A673 (cell line): ENCODE data around the gene MKRN2.

Source experiments
- EZH2 ChIP-seq: fragments of 200-600 bp; sonication (generic); IDR thresholded peaks from 2 replicates; pipeline ENCODE4 v1.6.1; 2017; ENCODE audit warnings: borderline replicate concordance, low read depth, mild to moderate bottlenecking, mixed read lengths, antibody characterized with exemption, low read length; ENCODE audit not compliant: poor library complexity, severe bottlenecking
- TF ChIP-seq, protein P1 (sequence below): fragments of 300-800, 200-600 bp; sonication (generic); conservative IDR thresholded peaks from 2 replicates; pipeline ENCODE4 v1.5.1; 2017; ENCODE audit warnings: low read depth, mild to moderate bottlenecking, antibody characterized with exemption, low read length, moderate library complexity, mixed read lengths

DNA sequence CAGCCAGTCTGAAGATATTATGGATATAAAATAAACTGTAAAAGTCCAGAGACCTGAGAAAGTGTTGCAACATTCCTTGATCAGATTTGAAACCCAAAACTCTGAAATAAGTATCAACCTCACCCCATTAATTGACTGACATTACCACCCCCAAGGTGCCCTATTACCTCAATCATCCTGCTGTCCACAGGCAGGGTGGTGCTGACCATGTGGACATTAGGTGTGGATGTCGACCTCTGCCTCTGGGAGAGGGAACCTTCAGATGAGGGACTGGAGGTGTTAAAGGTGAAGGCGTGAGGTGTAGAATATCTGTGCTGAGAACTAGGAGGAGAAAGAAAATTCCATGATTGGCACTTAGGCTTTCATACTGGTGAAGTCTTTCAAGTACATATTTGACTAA lies 47.1 kb downstream of the MKRN2 start:
- TF ChIP-seq EZH2 = no peak
- TF ChIP-seq, protein P1, sequence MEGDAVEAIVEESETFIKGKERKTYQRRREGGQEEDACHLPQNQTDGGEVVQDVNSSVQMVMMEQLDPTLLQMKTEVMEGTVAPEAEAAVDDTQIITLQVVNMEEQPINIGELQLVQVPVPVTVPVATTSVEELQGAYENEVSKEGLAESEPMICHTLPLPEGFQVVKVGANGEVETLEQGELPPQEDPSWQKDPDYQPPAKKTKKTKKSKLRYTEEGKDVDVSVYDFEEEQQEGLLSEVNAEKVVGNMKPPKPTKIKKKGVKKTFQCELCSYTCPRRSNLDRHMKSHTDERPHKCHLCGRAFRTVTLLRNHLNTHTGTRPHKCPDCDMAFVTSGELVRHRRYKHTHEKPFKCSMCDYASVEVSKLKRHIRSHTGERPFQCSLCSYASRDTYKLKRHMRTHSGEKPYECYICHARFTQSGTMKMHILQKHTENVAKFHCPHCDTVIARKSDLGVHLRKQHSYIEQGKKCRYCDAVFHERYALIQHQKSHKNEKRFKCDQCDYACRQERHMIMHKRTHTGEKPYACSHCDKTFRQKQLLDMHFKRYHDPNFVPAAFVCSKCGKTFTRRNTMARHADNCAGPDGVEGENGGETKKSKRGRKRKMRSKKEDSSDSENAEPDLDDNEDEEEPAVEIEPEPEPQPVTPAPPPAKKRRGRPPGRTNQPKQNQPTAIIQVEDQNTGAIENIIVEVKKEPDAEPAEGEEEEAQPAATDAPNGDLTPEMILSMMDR = no peak
